K562 (cell line): ENCODE measurements around the gene ARHGAP12. TPM values are rescaled to one million over a fixed set of nuclear protein-coding genes. Genes with fewer than 3 reads are reported as not detected.

Experiments used
- ATAC-seq: fragments of 200-7000 bp; cut with Tn5 transposase; 3 replicates; pipeline ENCODE4 v1.9.1; 2020; ENCODE audit warnings: moderate library complexity
- BruUV-seq: library from RNA; stranded (reverse); fragments of 400-500 nt; replicated peaks from 2 replicates; lab custom pipeline; 2021; lab: Mats Ljungman, UMichigan
- CTCF ChIA-PET: fragments of 300-600 bp; formaldehyde crosslinking; extraction: SDS; loops from one replicate; lab custom pipeline; 2021; ENCODE audit warnings: low intra/inter-chr PET ratio; lab: Yijun Ruan, JAX
- POLR2A ChIA-PET: fragments of 300-600, 350-650 bp; sonication (Branson Sonifier 250); formaldehyde crosslinking; extraction: SDS; loops from one replicate; lab custom pipeline; 2021; ENCODE audit warnings: antibody characterized with exemption, inconsistent platforms; lab: Yijun Ruan, JAX
- DNase-seq, 4 experiments: peaks; one replicate each; pipeline versions ENCODE4 v3.0.0 to v3.0.0-alpha.2; 2011 to 2018; ENCODE audit warnings: low spot score in 3 of 4, mixed read lengths in 3 of 4; ENCODE audit errors: extremely low read depth in 1 of 4
- FAIRE-seq: peaks from 2 replicates; lab custom pipeline; 2011; peaks lifted over from hg19 to GRCh38; lab: Jason Lieb, UNC
- H2AFZ ChIP-seq: 2 replicates; pipeline ENCODE4 v1.6.0; 2011; ENCODE audit warnings: low read depth, low read length, control low read depth, inconsistent platforms
- H3K27ac ChIP-seq: fragments of 200-600 bp; 3 replicates; pipeline ENCODE4 v1.8.0; 2011; ENCODE audit warnings: low read depth, mild to moderate bottlenecking, control low read depth, inconsistent platforms, low read length, moderate library complexity, mixed read lengths; ENCODE audit errors: extremely low read depth
- H3K27me3 ChIP-seq, 2 experiments: fragments of 300-600 bp in 1 of 2; 2 replicates in 1 of 2; 3 replicates in 1 of 2; pipeline versions ENCODE4 v1.6.0 to v1.8.0; 2011; ENCODE audit warnings: inconsistent platforms in 2 of 2, low read length in 2 of 2, mild to moderate bottlenecking in 1 of 2, mixed read lengths in 1 of 2, moderate library complexity in 1 of 2; ENCODE audit not compliant: control insufficient read depth in 2 of 2, insufficient read depth in 2 of 2
- H3K36me3 ChIP-seq: fragments of 300-600 bp; 3 replicates; pipeline ENCODE4 v1.8.0; 2011; ENCODE audit warnings: mild to moderate bottlenecking, low read length, inconsistent platforms; ENCODE audit not compliant: control insufficient read depth, insufficient read depth
- H3K4me1 ChIP-seq, 2 experiments: fragments of 200-600 bp in 1 of 2; replicated peaks in 1 of 2; 2 replicates in 1 of 2; 3 replicates in 1 of 2; pipeline versions ENCODE4 v1.5.1 to v1.8.0; 2011; ENCODE audit warnings: inconsistent platforms in 2 of 2, low read length in 2 of 2, mild to moderate bottlenecking in 1 of 2, mixed read lengths in 1 of 2, moderate library complexity in 1 of 2; ENCODE audit not compliant: control insufficient read depth in 2 of 2, insufficient read depth in 2 of 2
- H3K4me2 ChIP-seq: 2 replicates; pipeline ENCODE4 v1.6.1; 2011; ENCODE audit warnings: low read length, control low read depth, inconsistent platforms, mixed read lengths; ENCODE audit not compliant: insufficient read depth
- H3K4me3 ChIP-seq: fragments of 200-600 bp; sonication (generic), shearing (Covaris generic); 2 replicates; pipeline ENCODE4 v1.5.1; 2016; ENCODE audit warnings: control low read depth, inconsistent platforms
- H3K79me2 ChIP-seq: fragments of 200-600 bp; 3 replicates; pipeline ENCODE4 v1.8.0; 2011; ENCODE audit warnings: low read length, inconsistent platforms; ENCODE audit not compliant: control insufficient read depth, insufficient read depth
- H3K9ac ChIP-seq, 2 experiments: 2 replicates each; pipeline versions ENCODE4 v1.6.0 to v1.6.1; 2011; ENCODE audit warnings: low read depth in 2 of 2, low read length in 2 of 2, control low read depth in 1 of 2, inconsistent platforms in 1 of 2, mild to moderate bottlenecking in 1 of 2, mixed read lengths in 1 of 2; ENCODE audit not compliant: insufficient read depth in 1 of 2
- H3K9me1 ChIP-seq: one replicate; pipeline ENCODE4 v1.6.0; 2011; ENCODE audit warnings: inconsistent platforms, mild to moderate bottlenecking, low read length, moderate library complexity; ENCODE audit not compliant: control insufficient read depth, insufficient read depth
- H3K9me3 ChIP-seq: replicated peaks from 2 replicates; pipeline ENCODE4 v1.5.1; 2011; ENCODE audit warnings: low read depth, low read length, inconsistent platforms; ENCODE audit not compliant: control insufficient read depth, insufficient read depth
- H4K20me1 ChIP-seq: replicated peaks from 2 replicates; pipeline ENCODE4 v1.6.1; 2011; ENCODE audit warnings: low read length, inconsistent platforms, mixed read lengths; ENCODE audit not compliant: control insufficient read depth, insufficient read depth
- BCOR ChIP-seq: fragments of 450-650 bp; IDR thresholded peaks from 2 replicates; pipeline ENCODE4 v1.6.1; 2016
- CREB1 ChIP-seq, 2 experiments: sonication (generic) in 1 of 2; formaldehyde crosslinking in 1 of 2; IDR thresholded peaks; 2 replicates each; pipeline versions ENCODE4 v1.6.1 to v1.8.0; 2012 to 2022; ENCODE audit warnings: inconsistent platforms in 1 of 2, mild to moderate bottlenecking in 1 of 2, missing genetic modification reagents in 1 of 2, moderate library complexity in 1 of 2
- CREB3L1 ChIP-seq: fragments of 450-650 bp; IDR thresholded peaks from 2 replicates; pipeline ENCODE4 v1.6.1; 2014; ENCODE audit warnings: low read depth, mild to moderate bottlenecking, moderate library complexity, borderline replicate concordance
- NFRKB ChIP-seq: fragments of 450-650 bp; IDR thresholded peaks from 2 replicates; pipeline ENCODE4 v1.6.1; 2016; ENCODE audit warnings: low read depth
- OTX1 ChIP-seq: fragments of 450-650 bp; formaldehyde crosslinking; IDR thresholded peaks from 2 replicates; pipeline ENCODE4 v1.4.0; 2022; ENCODE audit warnings: mild to moderate bottlenecking
- POLR2H ChIP-seq: IDR thresholded peaks from 2 replicates; pipeline ENCODE4 v1.6.1; 2016; ENCODE audit warnings: missing genetic modification characterization, low read depth, mild to moderate bottlenecking, control low read depth, missing compliant biosample characterization, moderate library complexity
- SAP30 ChIP-seq: fragments of 200-600 bp; sonication (generic); IDR thresholded peaks from 2 replicates; pipeline ENCODE4 v1.6.1; 2012; ENCODE audit warnings: borderline replicate concordance, low read depth, mild to moderate bottlenecking, moderate library complexity, low read length, control low read depth, inconsistent platforms; ENCODE audit not compliant: insufficient read depth, poor library complexity, severe bottlenecking
- SIRT6 ChIP-seq: IDR thresholded peaks from one replicate; pipeline ENCODE4 v1.6.1; 2012; ENCODE audit warnings: low read depth, mild to moderate bottlenecking, control low read depth, inconsistent platforms, low read length, moderate library complexity
- SMC3 ChIP-seq: conservative IDR thresholded peaks from 2 replicates; pipeline ENCODE4 v1.6.1; 2011; ENCODE audit warnings: low read depth, low read length, improper control_type of control experiment; ENCODE audit not compliant: insufficient read depth
- TAF1 ChIP-seq: IDR thresholded peaks from 2 replicates; pipeline ENCODE4 v1.6.1; 2011; ENCODE audit warnings: mild to moderate bottlenecking, low read length, moderate library complexity; ENCODE audit not compliant: insufficient read depth, control insufficient read depth, severe bottlenecking; ENCODE audit errors: extremely low read depth
- TEAD4 ChIP-seq, 2 experiments: sonication (generic) in 1 of 2; formaldehyde crosslinking in 1 of 2; IDR thresholded peaks; 2 replicates each; pipeline versions ENCODE4 v1.6.1 to v1.8.0; 2012 to 2022; ENCODE audit warnings: borderline replicate concordance in 1 of 2, inconsistent platforms in 1 of 2, low read length in 1 of 2, mild to moderate bottlenecking in 1 of 2, missing genetic modification reagents in 1 of 2
- TFAM ChIP-seq: fragments of 250-450 bp; sonication (Bioruptor Pico); conservative IDR thresholded peaks from 2 replicates; pipeline ENCODE4 v1.5.0; 2021; ENCODE audit warnings: mild to moderate bottlenecking, moderate library complexity
- VEZF1 ChIP-seq: fragments of 200-800 bp; sonication (Bioruptor generic); IDR thresholded peaks from 2 replicates; pipeline ENCODE4 v1.6.1; 2017; ENCODE audit warnings: missing genetic modification characterization, missing compliant biosample characterization
- ZNF431 ChIP-seq: sonication (generic); formaldehyde crosslinking; IDR thresholded peaks from 2 replicates; pipeline ENCODE4 v1.8.0; 2022; ENCODE audit warnings: mild to moderate bottlenecking, missing genetic modification reagents
- WGBS: fragments of 100-300 bp; shearing (Covaris generic); methylation state at CpG from one replicate; pipeline ENCODE4 v1.1.6; 2016; ENCODE audit warnings: low coverage, mixed read lengths; ENCODE audit not compliant: insufficient coverage; ENCODE audit errors: missing lambda C conversion rate; 5-methylcytosine and 5-hydroxymethylcytosine counted together
- in situ Hi-C: fragments of 300-500 bp; cut with MboI; formaldehyde crosslinking; loops from 4 replicates; pipeline ENCODE4 v1.15.0; 2018; ENCODE audit warnings: inconsistent platforms, mixed read lengths
- intact Hi-C: fragments of 100-400 bp; cut with micrococcal nuclease; formaldehyde crosslinking; loops from 2 replicates; pipeline ENCODE4 v1.14.2; 2022
- polyA plus RNA-seq, 8 experiments: library from polyadenylated mRNA; depleted of rRNA in 4 of 8; stranded (reverse) in 5 of 8; unstranded in 3 of 8; fragments of >200 nt; fragmentation: Nextera tagmentation in 2 of 8; fragmentation: Illumina TruSeq in 1 of 8; extraction: Ambion mirVana in 2 of 8; extraction: Trizol in 1 of 8; gene quantifications; 2 replicates each; pipeline versions ENCODE4 v1.2.1 to v1.2.3, GENCODE V29; 2011 to 2014; ENCODE audit warnings: inconsistent platforms in 1 of 8, missing spikeins in 1 of 8
- total RNA-seq, 7 experiments: library from RNA; depleted of rRNA in 6 of 7; stranded (reverse); fragments of >200 nt in 6 of 7; fragmentation: Illumina TruSeq in 2 of 7; extraction: Trizol in 2 of 7; gene quantifications; 2 replicates each; pipeline versions ENCODE4 v1.2.1 to v1.2.3, GENCODE V29; 2011 to 2021; ENCODE audit warnings: low replicate concordance in 1 of 7

Gene ARHGAP12
- total and polyA plus RNA-seq, 9 of the 15 experiments (the other 6 are each of a cell fraction or from before 2014, with no cell fraction given), result 4.4 to 18.7 (median 10.1) TPM

- peak; percentile 29 for TF ChIP-seq SAP30
- peak; percentile 41; the same call in 1 of the 2 replicates for TF ChIP-seq TEAD4 (IDR thresholded peaks at IDR 0.05; ENCODE audit: low read length)
- no peak for TF ChIP-seq TEAD4 (CRISPR knock-in tag; IDR thresholded peaks at IDR 0.05; ENCODE audit: borderline replicate concordance)
Measured at GRCh38 chr10:31930023-31930751, 1.6 kb upstream of the ARHGAP12 start (continued).

- BruUV-seq, result TSS peak; percentile 83
- Histone ChIP-seq H3K4me2 (peak overlapping the region; percentile 78), H3K9ac (peak overlapping the region; percentile 87 to 97), H2AFZ (peak overlapping the region; percentile 94), H3K4me1 (peaks cover 11 to 21% of the 10 kb centered on the region in 2 experiments; a peak in 4 of 5 replicates), H3K79me2 (peaks cover 39% of the 10 kb centered on the region), H3K4me3 (peak overlapping the region; percentile 82), H3K27me3 (no peaks in the 10 kb centered on the region), H4K20me1 (no peaks in the 10 kb centered on the region; the same call in 1 of the 2 replicates), H3K36me3 (no peaks in the 10 kb centered on the region), H3K27ac (peak overlapping the region; percentile 85), H3K9me1 (no peaks in the 10 kb centered on the region), H3K9me3 (no peaks in the 10 kb centered on the region)
- FAIRE-seq (peak; percentile 89), DNase-seq (peak; percentile 51 to 81 (median 63)), ATAC-seq (peak; percentile 78)
- 4% methylated on average over 25 of the region's 25 CpGs for WGBS
- CTCF ChIA-PET, result interaction anchor here (0.6 to 0.9 kb wide), 2 partner anchors 17 to 76 kb away, joined by 4 read pairs; no protein-coding TSS in a partner anchor
- intact Hi-C loops, result loop anchor here (2.0 to 10.0 kb wide), 2 partner anchors 43 to 75 kb away; no protein-coding TSS in a partner anchor
- in situ Hi-C loops, result no loop called here
- POLR2A ChIA-PET, result interaction anchor here (0.6 to 2.2 kb wide), 7 partner anchors 11 to 81 kb away, joined by 3 to 14 read pairs (median 3); no protein-coding TSS in a partner anchor
- TF ChIP-seq SMC3 (no peak), ZNF431 (CRISPR knock-in tag) (no peak), POLR2H (no peak), CREB3L1 (peak; percentile 54; the same call in 1 of the 2 replicates), TFAM (no peak), TAF1 (peak; percentile 35), VEZF1 (CRISPR knock-in tag) (no peak), OTX1 (CRISPR knock-in tag) (no peak), CREB1 (IDR thresholded peaks at IDR 0.05) (no peak), CREB1 (CRISPR knock-in tag; IDR thresholded peaks at IDR 0.05) (0 out of 2 replicates have a peak, but pooled peaks have one; percentile 33), SIRT6 (no peak), NFRKB (0 out of 2 replicates have a peak, but pooled peaks have one; percentile 48), BCOR (no peak)
Measured at GRCh38 chr10:31929261-31930022, 811 bp upstream of the ARHGAP12 start.
